ENCODE data around the gene TMEM258.

Gene TMEM258

DNA sequence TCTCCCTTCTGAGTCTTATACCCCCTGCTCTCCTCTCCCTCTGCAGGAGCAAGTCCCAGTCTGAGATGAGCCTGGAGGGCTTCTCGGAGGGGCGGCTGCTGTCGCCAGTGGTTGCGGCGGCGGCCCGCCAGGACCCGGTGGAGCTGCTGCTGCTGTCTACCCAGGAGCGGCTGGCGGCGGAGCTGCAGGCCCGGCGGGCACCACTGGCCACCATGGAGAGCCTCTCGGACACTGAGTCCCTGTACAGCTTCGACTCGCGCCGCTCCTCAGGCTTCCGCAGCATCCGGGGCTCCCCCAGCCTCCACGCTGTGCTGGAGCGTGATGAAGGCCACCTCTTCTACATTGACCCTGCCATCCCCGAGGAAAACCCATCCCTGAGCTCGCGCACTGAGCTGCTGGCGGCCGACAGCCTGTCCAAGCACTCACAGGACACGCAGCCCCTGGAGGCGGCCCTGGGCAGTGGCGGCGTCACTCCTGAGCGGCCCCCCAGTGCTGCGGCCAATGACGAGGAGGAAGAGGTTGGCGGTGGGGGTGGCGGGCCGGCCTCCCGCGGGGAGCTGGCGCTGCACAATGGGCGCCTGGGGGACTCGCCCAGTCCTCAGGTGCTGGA, 48.8 kb downstream of the TMEM258 start (continued):
- TF ChIP-seq, protein P1, sequence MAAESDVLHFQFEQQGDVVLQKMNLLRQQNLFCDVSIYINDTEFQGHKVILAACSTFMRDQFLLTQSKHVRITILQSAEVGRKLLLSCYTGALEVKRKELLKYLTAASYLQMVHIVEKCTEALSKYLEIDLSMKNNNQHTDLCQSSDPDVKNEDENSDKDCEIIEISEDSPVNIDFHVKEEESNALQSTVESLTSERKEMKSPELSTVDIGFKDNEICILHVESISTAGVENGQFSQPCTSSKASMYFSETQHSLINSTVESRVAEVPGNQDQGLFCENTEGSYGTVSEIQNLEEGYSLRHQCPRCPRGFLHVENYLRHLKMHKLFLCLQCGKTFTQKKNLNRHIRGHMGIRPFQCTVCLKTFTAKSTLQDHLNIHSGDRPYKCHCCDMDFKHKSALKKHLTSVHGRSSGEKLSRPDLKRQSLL (tag by site-specific recombination; IDR thresholded peaks at IDR 0.05): no peak
- no peak for TF ChIP-seq GFI1B (tag by site-specific recombination; IDR thresholded peaks at IDR 0.05)

DNA sequence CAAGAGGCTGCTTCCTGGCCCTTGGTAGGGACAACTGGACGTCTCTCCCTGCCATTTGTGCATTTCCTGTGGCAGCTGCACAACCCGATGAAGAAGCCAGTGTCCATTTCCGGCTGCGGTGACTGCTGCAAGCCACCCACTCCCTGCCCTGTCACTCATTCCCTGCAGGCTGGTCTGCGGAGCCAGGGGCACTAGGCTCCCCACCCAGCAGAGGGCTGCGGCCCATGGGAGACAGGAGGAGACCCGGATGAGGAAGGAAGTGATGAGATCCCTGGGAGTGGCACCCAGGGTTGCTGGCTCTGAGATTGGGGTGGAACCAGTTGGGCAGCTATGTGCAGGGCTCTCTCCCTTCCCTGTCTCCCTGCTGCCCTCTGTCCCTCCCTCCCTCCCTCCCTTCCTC, 50.0 kb downstream of the TMEM258 start:
- ChIA-PET CTCF (interaction anchor here (1.3 kb wide), 1 partner anchor 9 kb away, joined by 6 read pairs; no protein-coding TSS in a partner anchor), POLR2A (interaction anchor here (1.2 kb wide), 1 partner anchor 24 kb away, joined by 3 read pairs; no protein-coding TSS in a partner anchor)
- H3K9me3 ChIP-seq (ENCODE audit: control insufficient read depth, insufficient read depth, low read depth, low read length): no peaks in the 10 kb centered on the region

DNA sequence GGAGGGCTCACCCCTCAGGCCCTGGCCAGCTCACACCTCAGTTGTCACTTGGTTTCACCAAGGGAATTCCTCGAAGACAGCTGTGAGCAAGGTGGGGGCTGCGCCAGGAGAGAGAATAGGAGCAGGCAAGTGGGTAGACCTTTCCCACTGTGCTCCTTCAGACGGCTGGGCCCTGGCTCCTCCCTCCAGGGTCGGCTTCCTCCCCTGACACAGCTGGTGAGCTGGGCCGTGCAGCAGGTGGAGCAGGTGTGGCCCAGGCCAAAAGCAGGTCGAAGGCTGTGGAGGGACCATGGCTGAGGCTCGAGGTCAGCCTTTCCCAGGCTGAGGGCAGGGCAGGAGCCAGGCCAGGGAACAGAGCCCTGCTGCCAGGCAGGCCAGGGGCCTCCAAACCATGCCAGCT, 52.4 kb downstream of the TMEM258 start:
- ChIA-PET POLR2A (interaction anchor here (1.6 kb wide), 1 partner anchor 21 kb away, joined by 4 read pairs; no protein-coding TSS in a partner anchor), CTCF (interaction anchor here (3.2 kb wide), 1 partner anchor 9 kb away, joined by 34 read pairs; no protein-coding TSS in a partner anchor)
- Histone ChIP-seq H3K4me1 (ENCODE audit: control insufficient read depth, insufficient read depth, low read length) (no peaks in the 10 kb centered on the region), H3K36me3 (ENCODE audit: control insufficient read depth in 2 of 2, insufficient read depth in 1 of 2, low read length in 2 of 2) (peaks cover 0 to 58% of the 10 kb centered on the region in 2 experiments; a peak in 1 of 3 replicates), H3K4me3 (ENCODE audit: low read depth, low read length) (no peak overlapping the region), H3K9me3 (ENCODE audit: control insufficient read depth, insufficient read depth, low read depth, low read length) (no peaks in the 10 kb centered on the region), H3K27ac (ENCODE audit: extremely low read depth, low read depth, low read length) (no peak overlapping the region)
- no peak for TF ChIP-seq ZNF174 (tag by site-specific recombination; IDR thresholded peaks at IDR 0.05)
- no peak for TF ChIP-seq SCRT2 (tag by site-specific recombination; IDR thresholded peaks at IDR 0.05)
- no peak for TF ChIP-seq ZNF521 (tag by site-specific recombination; IDR thresholded peaks at IDR 0.05)
- no peak for TF ChIP-seq ZNF214 (tag by site-specific recombination; IDR thresholded peaks at IDR 0.05; ENCODE audit: borderline replicate concordance)
- no peak for TF ChIP-seq RBAK (tag by site-specific recombination; IDR thresholded peaks at IDR 0.05)
- no peak for TF ChIP-seq ZFHX2 (tag by site-specific recombination; conservative IDR thresholded peaks at IDR 0.05)
- no peak for TF ChIP-seq KLF1 (tag by site-specific recombination; IDR thresholded peaks at IDR 0.05)
- no peak for TF ChIP-seq ZNF837 (tag by site-specific recombination; IDR thresholded peaks at IDR 0.05)

More for the DNA sequence above, 50.0 kb downstream of the TMEM258 start:
- TF ChIP-seq, protein P2, sequence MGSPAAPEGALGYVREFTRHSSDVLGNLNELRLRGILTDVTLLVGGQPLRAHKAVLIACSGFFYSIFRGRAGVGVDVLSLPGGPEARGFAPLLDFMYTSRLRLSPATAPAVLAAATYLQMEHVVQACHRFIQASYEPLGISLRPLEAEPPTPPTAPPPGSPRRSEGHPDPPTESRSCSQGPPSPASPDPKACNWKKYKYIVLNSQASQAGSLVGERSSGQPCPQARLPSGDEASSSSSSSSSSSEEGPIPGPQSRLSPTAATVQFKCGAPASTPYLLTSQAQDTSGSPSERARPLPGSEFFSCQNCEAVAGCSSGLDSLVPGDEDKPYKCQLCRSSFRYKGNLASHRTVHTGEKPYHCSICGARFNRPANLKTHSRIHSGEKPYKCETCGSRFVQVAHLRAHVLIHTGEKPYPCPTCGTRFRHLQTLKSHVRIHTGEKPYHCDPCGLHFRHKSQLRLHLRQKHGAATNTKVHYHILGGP (tag by site-specific recombination; IDR thresholded peaks at IDR 0.05): no peak
- Histone ChIP-seq H3K4me3 (ENCODE audit: low read depth, low read length) (no peak overlapping the region), H3K36me3 (ENCODE audit: control insufficient read depth in 2 of 2, insufficient read depth in 1 of 2, low read length in 2 of 2) (peaks cover 0 to 34% of the 10 kb centered on the region in 2 experiments; a peak in 1 of 3 replicates), H3K4me1 (ENCODE audit: control insufficient read depth, insufficient read depth, low read length) (no peaks in the 10 kb centered on the region), H3K27ac (ENCODE audit: extremely low read depth, low read depth, low read length) (no peak overlapping the region)

DNA sequence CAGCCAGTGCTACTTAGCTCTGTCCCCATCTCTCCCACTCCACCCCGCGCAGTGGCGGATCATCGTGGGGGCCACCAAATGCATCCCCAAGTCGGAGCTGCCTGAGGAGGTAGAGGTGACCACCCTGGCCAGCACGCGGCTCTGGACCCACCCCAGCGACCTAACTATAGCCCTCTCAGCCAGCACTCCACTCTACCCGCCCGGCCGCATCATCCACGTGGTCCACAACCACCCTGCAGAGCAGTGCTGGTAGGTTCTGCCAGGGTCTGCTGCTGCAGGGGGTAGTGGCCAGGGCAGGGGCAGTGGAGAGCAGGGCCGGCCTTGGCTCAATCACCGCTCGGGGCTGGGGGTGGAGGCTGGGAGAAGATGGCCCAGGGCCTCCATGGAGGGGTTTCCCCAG, 53.0 kb downstream of the TMEM258 start:
- POLR2A ChIA-PET: no interaction called here
- H3K4me1 ChIP-seq (ENCODE audit: control insufficient read depth, insufficient read depth, low read length): no peaks in the 10 kb centered on the region
- H3K4me3 ChIP-seq (ENCODE audit: low read depth, low read length): no peak overlapping the region
- CTCF ChIA-PET: interaction anchor here (3.2 kb wide), 1 partner anchor 10 kb away, joined by 34 read pairs; no protein-coding TSS in a partner anchor
- TF ChIP-seq ZNF10 (tag by site-specific recombination; IDR thresholded peaks at IDR 0.05) (no peak), ZNF501 (tag by site-specific recombination; IDR thresholded peaks at IDR 0.05) (no peak), GLIS1 (tag by site-specific recombination; IDR thresholded peaks at IDR 0.05) (no peak), HOXA7 (CRISPR knock-in tag; IDR thresholded peaks at IDR 0.05; ENCODE audit: borderline replicate concordance) (no peak), TRIM28 (IDR thresholded peaks at IDR 0.05; ENCODE audit: borderline replicate concordance, low read length) (no peak), ZNF211 (tag by site-specific recombination; IDR thresholded peaks at IDR 0.05; ENCODE audit: low read depth) (no peak)
- TF ChIP-seq, protein P3, sequence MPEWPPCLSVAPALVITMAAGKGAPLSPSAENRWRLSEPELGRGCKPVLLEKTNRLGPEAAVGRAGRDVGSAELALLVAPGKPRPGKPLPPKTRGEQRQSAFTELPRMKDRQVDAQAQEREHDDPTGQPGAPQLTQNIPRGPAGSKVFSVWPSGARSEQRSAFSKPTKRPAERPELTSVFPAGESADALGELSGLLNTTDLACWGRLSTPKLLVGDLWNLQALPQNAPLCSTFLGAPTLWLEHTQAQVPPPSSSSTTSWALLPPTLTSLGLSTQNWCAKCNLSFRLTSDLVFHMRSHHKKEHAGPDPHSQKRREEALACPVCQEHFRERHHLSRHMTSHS (tag by site-specific recombination; IDR thresholded peaks at IDR 0.05): no peak
- TF ChIP-seq, protein P4, sequence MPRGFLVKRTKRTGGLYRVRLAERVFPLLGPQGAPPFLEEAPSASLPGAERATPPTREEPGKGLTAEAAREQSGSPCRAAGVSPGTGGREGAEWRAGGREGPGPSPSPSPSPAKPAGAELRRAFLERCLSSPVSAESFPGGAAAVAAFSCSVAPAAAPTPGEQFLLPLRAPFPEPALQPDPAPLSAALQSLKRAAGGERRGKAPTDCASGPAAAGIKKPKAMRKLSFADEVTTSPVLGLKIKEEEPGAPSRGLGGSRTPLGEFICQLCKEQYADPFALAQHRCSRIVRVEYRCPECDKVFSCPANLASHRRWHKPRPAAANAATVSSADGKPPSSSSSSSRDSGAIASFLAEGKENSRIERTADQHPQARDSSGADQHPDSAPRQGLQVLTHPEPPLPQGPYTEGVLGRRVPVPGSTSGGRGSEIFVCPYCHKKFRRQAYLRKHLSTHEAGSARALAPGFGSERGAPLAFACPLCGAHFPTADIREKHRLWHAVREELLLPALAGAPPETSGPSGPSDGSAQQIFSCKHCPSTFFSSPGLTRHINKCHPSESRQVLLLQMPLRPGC (tag by site-specific recombination; IDR thresholded peaks at IDR 0.05): no peak
- peaks cover 0 to 64% of the 10 kb centered on the region in 2 experiments; a peak in 1 of 3 replicates for H3K36me3 ChIP-seq (ENCODE audit: control insufficient read depth in 2 of 2, insufficient read depth in 1 of 2, low read length in 2 of 2)
- no peaks in the 10 kb centered on the region for H3K9me3 ChIP-seq (ENCODE audit: control insufficient read depth, insufficient read depth, low read depth, low read length)
- no peak overlapping the region for H3K27ac ChIP-seq (ENCODE audit: extremely low read depth, low read depth, low read length)

Measured in HEK293 (cell line).